ENCODE measurements around the gene RPTOR. TPM values are rescaled to one million over a fixed set of nuclear protein-coding genes. Genes with fewer than 3 reads are reported as not detected.

RPTOR gene
- polyA plus RNA-seq, 2 donors, result 7.1 to 10.5 TPM

DNA sequence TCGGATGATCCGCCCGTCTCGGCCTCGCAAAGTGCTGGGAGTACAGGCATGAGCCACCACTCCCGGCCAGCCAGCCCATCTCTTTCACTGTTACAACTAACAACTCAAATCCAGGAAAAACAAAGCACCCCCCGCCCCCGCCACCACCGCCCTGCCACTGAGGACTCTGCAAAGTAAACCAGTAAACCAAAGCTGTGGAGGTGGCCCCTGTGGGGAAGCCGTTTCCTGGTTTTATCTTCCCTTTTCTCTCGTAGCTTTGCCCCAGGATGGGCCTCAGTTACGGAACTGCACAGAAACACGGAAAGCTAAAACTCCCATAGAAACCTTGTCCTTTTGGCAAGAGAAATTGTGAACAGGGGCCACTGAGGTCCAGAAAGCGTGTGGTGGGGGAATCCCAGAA is 464.5 kb downstream of the RPTOR start:
- Histone ChIP-seq H3K9me3 (ENCODE audit: control insufficient read depth in 2 of 2, insufficient read depth in 1 of 2, low read depth in 1 of 2, low read length in 1 of 2) (no peaks in the 10 kb centered on the region), H3K4me3 (ENCODE audit: low read depth in 1 of 2, low read length in 2 of 2) (no peak overlapping the region), H3K27me3 (ENCODE audit: control insufficient read depth in 1 of 2, insufficient read depth in 2 of 2, low read length in 2 of 2) (peaks cover 0 to 2% of the 10 kb centered on the region in 2 donors), H3K36me3 (ENCODE audit: control insufficient read depth in 2 of 2, insufficient read depth in 2 of 2, low read length in 1 of 2) (no peaks in the 10 kb centered on the region), H3K4me1 (ENCODE audit: control insufficient read depth in 2 of 2, insufficient read depth in 2 of 2, low read length in 1 of 2) (peaks cover under 1 to 3% of the 10 kb centered on the region in 2 donors), H3K27ac (ENCODE audit: low read depth in 2 of 2, low read length in 1 of 2) (no peak overlapping the region)
- whole genome bisulfite sequencing, 2 donors, result 89 to 90% methylated on average over 14 of the region's 14 CpGs

GRCh38 chr17:81010935-81011334 is 466.3 kb downstream of the RPTOR start:
- H3K27ac ChIP-seq (ENCODE audit: low read depth in 2 of 2, low read length in 1 of 2), result no peak overlapping the region
- H3K27me3 ChIP-seq (ENCODE audit: control insufficient read depth in 1 of 2, insufficient read depth in 2 of 2, low read length in 2 of 2), result no peaks in the 10 kb centered on the region
- H3K4me3 ChIP-seq (ENCODE audit: low read depth in 1 of 2, low read length in 2 of 2), result no peak overlapping the region
- H3K9me3 ChIP-seq (ENCODE audit: control insufficient read depth in 2 of 2, insufficient read depth in 1 of 2, low read depth in 1 of 2, low read length in 1 of 2), result no peaks in the 10 kb centered on the region
- no peaks in the 10 kb centered on the region for H3K4me1 ChIP-seq (ENCODE audit: control insufficient read depth in 2 of 2, insufficient read depth in 2 of 2, low read length in 1 of 2)
- 76 to 89% methylated on average over 2 of the region's 2 CpGs for WGBS, 2 donors
- no peaks in the 10 kb centered on the region for H3K36me3 ChIP-seq (ENCODE audit: control insufficient read depth in 2 of 2, insufficient read depth in 2 of 2, low read length in 1 of 2)

GRCh38 chr17:81011951-81012350 is 467.3 kb downstream of the RPTOR start:
- 65 to 72% methylated on average over 3 of the region's 3 CpGs for WGBS, 2 donors
- no peak overlapping the region for H3K4me3 ChIP-seq (ENCODE audit: low read depth in 1 of 2, low read length in 2 of 2)
- H3K4me1 ChIP-seq (ENCODE audit: control insufficient read depth in 2 of 2, insufficient read depth in 2 of 2, low read length in 1 of 2), result no peaks in the 10 kb centered on the region
- H3K9me3 ChIP-seq (ENCODE audit: control insufficient read depth in 2 of 2, insufficient read depth in 1 of 2, low read depth in 1 of 2, low read length in 1 of 2), result no peaks in the 10 kb centered on the region
- H3K27ac ChIP-seq (ENCODE audit: low read depth in 2 of 2, low read length in 1 of 2), result no peak overlapping the region
- H3K27me3 ChIP-seq (ENCODE audit: control insufficient read depth in 1 of 2, insufficient read depth in 2 of 2, low read length in 2 of 2), result no peaks in the 10 kb centered on the region
- no peaks in the 10 kb centered on the region for H3K36me3 ChIP-seq (ENCODE audit: control insufficient read depth in 2 of 2, insufficient read depth in 2 of 2, low read length in 1 of 2)

DNA sequence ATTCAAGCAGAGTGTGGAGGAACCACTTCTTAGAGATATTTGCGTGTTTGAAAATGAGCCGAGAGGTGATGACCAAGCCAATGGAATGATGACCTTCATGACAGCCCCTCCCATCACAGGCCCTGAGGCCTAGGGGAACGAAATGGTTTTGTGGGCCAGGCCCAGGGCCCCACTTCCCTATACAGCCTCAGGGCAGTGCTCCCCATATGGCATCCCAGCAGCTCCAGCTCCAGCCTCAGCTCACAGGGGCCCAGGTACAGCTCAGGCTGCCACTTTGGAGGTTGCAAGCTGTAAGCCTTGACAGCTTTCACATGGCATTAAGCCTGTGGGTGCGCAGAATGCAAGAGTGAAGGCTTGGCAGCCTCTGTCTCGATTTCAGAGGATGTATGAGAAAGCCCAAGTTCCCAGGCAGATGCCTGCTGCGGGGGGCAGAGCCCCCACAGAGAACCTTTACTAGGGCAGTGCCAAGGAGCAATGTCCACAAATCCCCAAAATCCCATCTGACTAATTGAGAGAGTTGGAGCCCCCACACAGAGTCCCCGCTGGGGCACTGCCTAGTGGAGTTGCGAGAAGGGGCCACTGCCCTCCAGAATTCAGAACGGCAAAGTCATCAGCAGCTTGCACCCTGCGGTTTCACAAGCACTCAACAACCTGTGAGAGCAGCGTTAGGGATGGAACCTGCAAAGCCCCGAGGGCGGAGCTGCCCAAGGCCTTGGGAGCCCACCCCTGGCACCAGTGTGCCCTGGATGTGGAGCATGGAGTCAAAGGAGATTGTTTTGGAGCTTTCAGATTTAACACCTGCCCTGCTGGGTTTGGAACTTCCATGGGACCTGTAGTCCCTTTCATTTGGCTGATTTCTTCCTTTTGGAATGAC is 468.2 kb downstream of the RPTOR start:
- Histone ChIP-seq H3K4me1 (ENCODE audit: control insufficient read depth in 2 of 2, insufficient read depth in 2 of 2, low read length in 1 of 2) (no peaks in the 10 kb centered on the region), H3K9me3 (ENCODE audit: control insufficient read depth in 2 of 2, insufficient read depth in 1 of 2, low read depth in 1 of 2, low read length in 1 of 2) (no peaks in the 10 kb centered on the region), H3K27me3 (ENCODE audit: control insufficient read depth in 1 of 2, insufficient read depth in 2 of 2, low read length in 2 of 2) (no peaks in the 10 kb centered on the region), H3K4me3 (ENCODE audit: low read depth in 1 of 2, low read length in 2 of 2) (no peak overlapping the region), H3K27ac (ENCODE audit: low read depth in 2 of 2, low read length in 1 of 2) (no peak overlapping the region), H3K36me3 (ENCODE audit: control insufficient read depth in 2 of 2, insufficient read depth in 2 of 2, low read length in 1 of 2) (no peaks in the 10 kb centered on the region)
- WGBS, 2 donors, result 88 to 90% methylated on average over 13 of the region's 13 CpGs

- H3K27me3 ChIP-seq (ENCODE audit: control insufficient read depth in 1 of 2, insufficient read depth in 2 of 2, low read length in 2 of 2), result no peaks in the 10 kb centered on the region
- no peaks in the 10 kb centered on the region for H3K9me3 ChIP-seq (ENCODE audit: control insufficient read depth in 2 of 2, insufficient read depth in 1 of 2, low read depth in 1 of 2, low read length in 1 of 2)
- 63 to 70% methylated on average over 6 of the region's 6 CpGs for WGBS, 2 donors
- H3K27ac ChIP-seq (ENCODE audit: low read depth in 2 of 2, low read length in 1 of 2), result no peak overlapping the region
- H3K36me3 ChIP-seq (ENCODE audit: control insufficient read depth in 2 of 2, insufficient read depth in 2 of 2, low read length in 1 of 2), result no peaks in the 10 kb centered on the region
- H3K4me3 ChIP-seq (ENCODE audit: low read depth in 1 of 2, low read length in 2 of 2), result no peak overlapping the region
- peaks cover 0 to 4% of the 10 kb centered on the region in 2 donors for H3K4me1 ChIP-seq (ENCODE audit: control insufficient read depth in 2 of 2, insufficient read depth in 2 of 2, low read length in 1 of 2)
Observed at GRCh38 chr17:81013642-81014041, 469.0 kb downstream of the RPTOR start.

GRCh38 chr17:81015136-81015535 is 470.5 kb downstream of the RPTOR start:
- H3K9me3 ChIP-seq (ENCODE audit: control insufficient read depth in 2 of 2, insufficient read depth in 1 of 2, low read depth in 1 of 2, low read length in 1 of 2), result no peaks in the 10 kb centered on the region

More at GRCh38 chr17:81015136-81015535, 470.5 kb downstream of the RPTOR start:
- WGBS, 2 donors, result 90 to 97% methylated on average over 1 of the region's 1 CpG
- Histone ChIP-seq H3K27me3 (ENCODE audit: control insufficient read depth in 1 of 2, insufficient read depth in 2 of 2, low read length in 2 of 2) (no peaks in the 10 kb centered on the region), H3K27ac (ENCODE audit: low read depth in 2 of 2, low read length in 1 of 2) (no peak overlapping the region), H3K4me3 (ENCODE audit: low read depth in 1 of 2, low read length in 2 of 2) (no peak overlapping the region), H3K4me1 (ENCODE audit: control insufficient read depth in 2 of 2, insufficient read depth in 2 of 2, low read length in 1 of 2) (peaks cover 0 to 10% of the 10 kb centered on the region in 2 donors), H3K36me3 (ENCODE audit: control insufficient read depth in 2 of 2, insufficient read depth in 2 of 2, low read length in 1 of 2) (no peaks in the 10 kb centered on the region)

Other genes starting within 250 kb of the RPTOR start
- 10 to 100 TPM; 10.8 to 11.9 TPM for gene ENDOV, start 129.7 kb upstream of the RPTOR start, polyA plus RNA-seq
- gene NPTX1, start 68.2 kb upstream of the RPTOR start, polyA plus RNA-seq, result under 1 TPM; 0.02 to 0.11 TPM